ENCODE data around the gene HEBP2. TPM values are rescaled to one million over a fixed set of nuclear protein-coding genes. Genes with fewer than 3 reads are reported as not detected.

The HEBP2 gene
- total RNA-seq, 1 donor from 2014 or later = 17.4 TPM

DNA sequence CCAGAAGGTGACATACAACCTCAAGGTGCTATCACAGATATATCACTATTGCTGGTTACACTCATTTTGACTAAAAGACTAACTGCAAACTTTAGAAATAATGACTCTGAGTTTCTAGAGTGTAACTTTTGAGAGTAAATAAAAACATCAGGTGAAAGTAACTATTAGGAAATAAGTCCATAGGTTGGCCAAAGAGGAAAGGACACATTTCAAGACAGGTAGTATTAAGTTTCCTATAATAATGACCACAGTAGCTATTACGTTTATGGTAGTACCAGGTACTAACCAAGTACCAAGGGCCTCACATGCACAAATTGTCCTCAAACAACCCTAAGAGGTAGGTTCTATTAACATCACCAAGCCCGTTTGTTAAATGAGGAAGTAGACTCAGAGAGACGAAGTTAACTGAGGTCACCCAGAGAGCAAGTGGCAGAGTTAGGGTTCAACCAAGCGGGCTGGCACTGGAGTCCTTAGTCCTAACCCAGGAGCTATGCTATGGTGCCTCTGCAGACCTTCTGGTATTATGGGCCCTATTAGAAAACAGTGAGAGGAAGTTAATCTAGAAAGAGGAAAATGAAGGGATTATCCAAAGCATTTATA is 36.8 kb downstream of the HEBP2 start:
- H3K4me3 Mint-ChIP-seq = no peak overlapping the region
- peaks cover 3% of the 10 kb centered on the region for H3K27me3 Mint-ChIP-seq
- no peak overlapping the region for H3K27ac Mint-ChIP-seq
- no peaks in the 10 kb centered on the region for H3K9me3 Mint-ChIP-seq
- DNase-seq = no peak
- no peaks in the 10 kb centered on the region for H3K36me3 Mint-ChIP-seq (ENCODE audit: low read depth)
- H3K4me1 Mint-ChIP-seq = no peaks in the 10 kb centered on the region
- intact Hi-C loops (cut with micrococcal nuclease) = no loop called here

DNA sequence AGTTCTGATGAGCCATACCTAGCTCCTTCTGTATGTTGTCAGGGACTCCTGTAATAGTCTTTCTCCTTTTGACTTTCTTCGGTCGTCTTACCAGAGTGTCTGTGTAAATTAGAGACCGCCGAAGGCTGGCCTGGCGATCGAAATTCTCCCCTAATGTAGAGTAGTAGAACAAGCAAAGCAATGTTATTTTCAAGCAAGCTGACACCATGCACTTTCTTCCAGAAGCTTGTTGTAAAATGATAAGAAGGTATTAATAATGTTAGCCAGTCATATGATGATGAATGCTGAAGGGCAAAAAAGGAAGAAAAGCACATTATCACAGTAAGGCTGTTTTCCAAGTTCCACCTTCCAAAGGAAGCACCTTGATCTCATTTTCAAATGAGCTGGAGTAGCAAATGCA is 37.9 kb downstream of the HEBP2 start:
- intact Hi-C loops (cut with micrococcal nuclease) = no loop called here
- Mint-ChIP-seq H3K4me3 (no peak overlapping the region), H3K9me3 (no peaks in the 10 kb centered on the region)

DNA sequence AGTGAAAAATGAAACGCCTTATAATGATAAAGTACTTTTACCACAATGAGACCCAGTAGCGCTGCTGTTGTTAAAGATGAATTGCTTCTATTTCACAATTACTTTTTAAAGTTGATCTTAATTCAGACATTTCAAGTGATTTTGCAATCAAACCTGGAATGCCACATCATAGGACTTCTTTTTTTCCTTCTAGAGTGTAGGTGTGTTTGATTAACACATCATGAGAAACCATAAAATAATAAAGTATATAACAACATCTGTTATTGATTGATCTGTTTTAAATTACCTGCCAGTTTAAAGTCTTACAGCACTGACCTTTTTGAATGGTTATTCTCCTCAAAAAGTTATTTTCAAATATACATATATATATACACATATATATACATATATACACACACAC is 38.6 kb downstream of the HEBP2 start:
- H3K36me3 Mint-ChIP-seq (ENCODE audit: low read depth) = no peaks in the 10 kb centered on the region
- H3K27me3 Mint-ChIP-seq = peaks cover 3% of the 10 kb centered on the region
- H3K9me3 Mint-ChIP-seq = no peaks in the 10 kb centered on the region
- H3K27ac Mint-ChIP-seq = no peak overlapping the region
- no peak overlapping the region for H3K4me3 Mint-ChIP-seq
- intact Hi-C loops (cut with micrococcal nuclease) = no loop called here
- no peaks in the 10 kb centered on the region for H3K4me1 Mint-ChIP-seq
- no peak for DNase-seq

More for the DNA sequence above, 37.9 kb downstream of the HEBP2 start:
- H3K27ac Mint-ChIP-seq = no peak overlapping the region
- no peaks in the 10 kb centered on the region for H3K36me3 Mint-ChIP-seq (ENCODE audit: low read depth)
- peaks cover 3% of the 10 kb centered on the region for H3K27me3 Mint-ChIP-seq
- H3K4me1 Mint-ChIP-seq = no peaks in the 10 kb centered on the region
- no peak for DNase-seq

DNA sequence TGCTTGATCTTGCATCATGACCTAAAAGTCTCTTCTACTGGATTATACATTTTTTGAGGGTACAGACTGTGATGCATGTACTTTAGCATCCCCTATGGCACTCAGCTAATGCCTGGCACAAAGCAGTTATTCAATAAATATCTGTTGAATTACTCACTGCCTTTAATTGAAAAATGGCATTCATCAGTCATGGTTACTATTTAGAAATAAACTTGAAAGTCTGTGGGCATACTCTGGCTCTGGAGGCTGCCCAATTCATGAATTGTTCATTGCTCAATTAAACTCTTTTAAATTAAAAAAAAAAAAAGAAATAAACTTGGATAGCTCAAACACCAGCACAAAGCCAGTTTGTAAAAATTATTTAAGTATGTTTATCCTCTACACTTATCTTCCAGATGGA is 40.0 kb downstream of the HEBP2 start:
- H3K27ac Mint-ChIP-seq = no peak overlapping the region
- intact Hi-C loops (cut with micrococcal nuclease) = no loop called here
- no peak overlapping the region for H3K4me3 Mint-ChIP-seq
- H3K27me3 Mint-ChIP-seq = peaks cover 3% of the 10 kb centered on the region
- H3K36me3 Mint-ChIP-seq (ENCODE audit: low read depth) = no peaks in the 10 kb centered on the region
- DNase-seq = no peak
- H3K4me1 Mint-ChIP-seq = no peaks in the 10 kb centered on the region
- H3K9me3 Mint-ChIP-seq = no peaks in the 10 kb centered on the region

DNA sequence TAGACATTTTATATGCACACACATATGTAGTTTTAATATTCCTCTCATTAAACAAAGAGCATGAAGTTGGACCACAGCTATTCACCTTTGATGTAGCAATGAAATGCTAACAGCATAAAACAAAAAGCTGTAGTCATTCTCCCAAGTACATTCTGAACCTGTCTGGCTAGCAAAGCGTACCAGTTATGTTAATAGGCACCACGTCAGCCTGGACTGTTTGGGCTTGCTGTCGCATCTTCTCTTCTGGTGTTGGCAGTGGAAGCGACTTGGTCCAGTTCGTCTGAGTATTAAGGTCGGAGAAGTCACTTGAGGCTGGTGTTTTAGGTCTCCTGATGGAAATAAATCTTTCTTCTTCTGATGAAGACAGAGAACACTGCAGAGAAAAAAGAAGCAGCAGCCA is 42.8 kb downstream of the HEBP2 start:
- H3K9me3 Mint-ChIP-seq = no peaks in the 10 kb centered on the region
- intact Hi-C loops (cut with micrococcal nuclease) = no loop called here
- DNase-seq = no peak
- H3K27me3 Mint-ChIP-seq = no peaks in the 10 kb centered on the region
- no peaks in the 10 kb centered on the region for H3K4me1 Mint-ChIP-seq
- no peak overlapping the region for H3K4me3 Mint-ChIP-seq
- H3K36me3 Mint-ChIP-seq (ENCODE audit: low read depth) = no peaks in the 10 kb centered on the region
- no peak overlapping the region for H3K27ac Mint-ChIP-seq

DNA sequence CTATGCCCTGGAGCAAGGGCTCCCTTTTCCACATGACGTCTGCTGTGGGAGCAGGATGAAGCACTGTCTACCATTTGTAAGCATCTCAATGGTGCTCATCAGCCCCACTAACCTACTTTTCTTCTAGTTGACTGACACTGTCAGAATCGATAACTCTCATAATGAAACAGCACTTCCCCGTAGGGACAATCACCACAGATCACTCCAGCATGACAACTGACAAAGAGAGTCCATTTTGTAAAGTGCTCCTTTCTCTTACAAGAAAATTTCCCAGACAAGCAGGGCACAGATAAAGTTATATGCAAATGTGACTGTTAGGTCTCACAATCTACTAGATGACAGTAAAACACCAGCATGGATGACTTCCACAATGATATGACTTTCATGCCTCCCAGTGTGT is 46.4 kb downstream of the HEBP2 start:
- H3K27me3 Mint-ChIP-seq = no peaks in the 10 kb centered on the region
- H3K4me1 Mint-ChIP-seq = peaks cover 8% of the 10 kb centered on the region
- no peaks in the 10 kb centered on the region for H3K36me3 Mint-ChIP-seq (ENCODE audit: low read depth)
- H3K27ac Mint-ChIP-seq = no peak overlapping the region
- H3K4me3 Mint-ChIP-seq = no peak overlapping the region
- no peaks in the 10 kb centered on the region for H3K9me3 Mint-ChIP-seq
- intact Hi-C loops (cut with micrococcal nuclease) = no loop called here
- no peak for DNase-seq

DNA sequence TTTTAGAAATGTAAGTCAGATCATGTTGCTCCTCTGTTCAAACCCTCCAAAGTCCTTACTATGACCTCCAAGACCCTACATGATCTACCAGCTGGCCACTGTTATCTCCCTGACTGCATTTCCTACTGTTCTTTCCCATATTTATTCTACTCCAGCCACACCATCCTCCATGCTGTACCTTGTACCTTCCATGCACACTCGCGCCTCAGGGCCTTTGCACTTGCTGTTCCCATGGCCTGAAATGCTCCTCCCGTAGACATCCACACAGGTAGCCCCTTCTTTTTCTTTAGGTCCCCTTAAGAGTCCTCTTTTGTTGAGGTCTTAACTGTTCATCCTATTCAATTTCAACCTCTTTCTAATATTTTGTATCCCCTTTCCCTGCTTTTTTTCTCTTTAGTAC is 47.0 kb downstream of the HEBP2 start:
- H3K36me3 Mint-ChIP-seq (ENCODE audit: low read depth) = no peaks in the 10 kb centered on the region
- H3K4me1 Mint-ChIP-seq = peaks cover 13% of the 10 kb centered on the region
- DNase-seq = no peak
- intact Hi-C loops (cut with micrococcal nuclease) = no loop called here
- no peak overlapping the region for H3K27ac Mint-ChIP-seq
- H3K4me3 Mint-ChIP-seq = no peak overlapping the region
- no peaks in the 10 kb centered on the region for H3K27me3 Mint-ChIP-seq
- H3K9me3 Mint-ChIP-seq = no peaks in the 10 kb centered on the region

DNA sequence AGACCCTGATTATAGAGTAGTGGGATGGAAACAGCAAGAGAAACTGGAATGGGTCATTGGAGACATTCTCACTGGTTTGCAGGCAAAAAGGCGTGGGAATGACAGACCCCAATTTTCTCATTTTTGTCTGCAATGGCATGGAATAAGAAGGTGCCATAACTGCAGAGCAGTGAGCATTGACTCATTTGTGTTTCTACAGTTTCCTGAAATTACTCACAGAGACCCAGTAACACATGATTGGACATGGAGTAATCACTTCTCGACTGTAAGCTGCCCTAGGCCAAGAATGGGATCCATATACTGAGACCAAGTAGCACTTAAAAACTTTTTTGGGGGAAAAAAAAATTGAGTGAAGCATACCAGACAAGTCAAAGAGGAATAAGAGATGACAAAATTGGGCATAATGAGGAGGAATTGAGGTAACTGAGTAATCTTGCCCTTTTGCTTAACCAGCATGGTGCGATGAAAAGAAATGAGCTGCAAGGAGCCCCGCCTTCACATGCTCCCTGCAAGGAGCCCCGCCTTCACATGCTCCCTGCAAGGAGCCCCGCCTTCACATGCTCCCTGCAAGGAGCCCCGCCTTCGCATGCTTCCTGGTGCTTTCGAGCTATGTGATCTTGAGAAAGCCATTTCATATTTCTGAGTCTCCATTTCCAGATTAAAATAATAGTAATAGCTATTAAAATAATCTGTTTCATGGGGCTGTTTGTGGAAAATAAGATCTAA is 51.1 kb downstream of the HEBP2 start:
- Mint-ChIP-seq H3K27me3 (no peaks in the 10 kb centered on the region), H3K36me3 (ENCODE audit: low read depth) (peaks cover 2% of the 10 kb centered on the region), H3K27ac (peak overlapping the region; percentile 64), H3K9me3 (peaks cover 4% of the 10 kb centered on the region), H3K4me1 (peaks cover 24% of the 10 kb centered on the region), H3K4me3 (peak overlapping the region; percentile 60)
- peak; percentile 87 for DNase-seq
- intact Hi-C loops (cut with micrococcal nuclease) = loop anchor here (2.0 kb wide), 1 partner anchor 44 kb away; no protein-coding TSS in a partner anchor

DNA sequence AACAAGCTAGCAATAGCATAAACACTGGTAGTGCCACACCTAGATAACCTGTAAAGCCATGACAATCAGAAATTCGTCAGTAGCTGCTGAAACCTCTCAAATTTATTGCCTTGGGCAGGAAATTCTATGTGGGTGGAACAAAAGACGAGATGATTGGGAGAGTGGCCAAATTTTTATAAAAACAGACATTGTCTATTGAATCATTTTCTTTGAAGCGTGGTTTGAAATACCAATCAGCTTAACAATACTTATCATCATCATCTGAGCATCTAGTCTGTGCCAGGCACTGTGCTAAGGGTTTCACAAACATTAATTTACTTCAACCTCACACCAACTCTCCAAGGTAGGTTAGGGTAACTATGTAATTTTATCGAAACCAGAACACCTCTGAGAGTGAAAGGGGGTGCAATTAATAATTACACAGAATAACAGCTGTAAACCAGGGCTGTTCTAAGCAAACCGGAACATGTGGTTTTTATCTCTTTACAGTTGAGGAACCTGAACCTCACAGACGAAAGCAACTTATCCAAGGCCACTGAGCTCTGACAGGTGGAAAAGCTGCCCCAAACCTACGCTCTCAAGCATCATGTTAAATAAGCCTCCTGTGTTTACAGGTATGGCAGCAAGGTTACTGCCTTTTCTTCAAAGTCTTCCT is 51.9 kb downstream of the HEBP2 start:
- peak; percentile 77 for DNase-seq
- Mint-ChIP-seq H3K4me3 (peak overlapping the region; percentile 60), H3K9me3 (peaks cover 5% of the 10 kb centered on the region), H3K27ac (peak overlapping the region; percentile 64), H3K4me1 (peaks cover 24% of the 10 kb centered on the region), H3K27me3 (no peaks in the 10 kb centered on the region), H3K36me3 (ENCODE audit: low read depth) (peaks cover 2% of the 10 kb centered on the region)
- intact Hi-C loops (cut with micrococcal nuclease) = loop anchor here (2.0 kb wide), 1 partner anchor 45 kb away; no protein-coding TSS in a partner anchor

DNA sequence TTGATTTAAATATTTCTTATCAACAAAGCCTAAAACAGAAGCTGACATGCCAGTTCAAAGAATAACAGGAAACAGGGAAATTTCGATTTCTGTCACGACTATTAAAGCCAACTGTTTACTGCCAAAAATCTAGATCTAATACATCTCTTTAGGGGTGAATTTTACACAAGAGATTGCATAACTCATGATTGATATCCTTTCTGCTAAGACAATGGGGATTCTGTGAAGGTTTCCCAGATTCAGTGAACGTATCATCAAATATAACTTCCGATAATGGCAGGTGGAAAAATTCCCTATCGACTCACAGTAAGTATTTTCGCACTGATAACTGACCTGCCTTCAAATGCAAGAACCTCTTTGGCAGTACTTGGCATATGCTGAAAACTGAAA is 52.4 kb downstream of the HEBP2 start:
- intact Hi-C loops (cut with micrococcal nuclease) = no loop called here
- Mint-ChIP-seq H3K27ac (peak overlapping the region; percentile 63), H3K36me3 (ENCODE audit: low read depth) (peaks cover 2% of the 10 kb centered on the region), H3K4me1 (peaks cover 24% of the 10 kb centered on the region), H3K9me3 (peaks cover 11% of the 10 kb centered on the region), H3K4me3 (peak overlapping the region; percentile 60), H3K27me3 (no peaks in the 10 kb centered on the region)
- DNase-seq = no peak

DNA sequence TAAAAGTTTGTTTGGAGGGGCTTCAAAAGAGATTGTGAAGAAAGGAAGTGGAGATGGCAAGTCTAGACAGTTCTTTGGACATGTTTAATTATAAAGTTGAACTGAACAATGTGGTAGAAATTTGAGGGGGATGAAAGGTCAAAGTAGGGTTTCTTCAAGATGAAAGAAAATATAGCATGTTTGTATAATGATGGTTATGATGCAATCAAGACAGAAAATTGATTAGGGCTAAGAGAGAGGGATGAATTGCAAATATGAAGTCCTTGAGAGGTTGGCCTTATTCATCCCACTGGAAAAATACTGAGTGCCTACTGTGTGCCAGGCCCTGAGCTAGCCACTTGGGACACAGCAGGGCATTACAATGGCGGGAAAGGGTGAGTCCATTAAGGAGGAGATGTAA is 57.6 kb downstream of the HEBP2 start:
- Mint-ChIP-seq H3K4me3 (no peak overlapping the region), H3K27me3 (no peaks in the 10 kb centered on the region), H3K36me3 (ENCODE audit: low read depth) (peaks cover 2% of the 10 kb centered on the region), H3K4me1 (peaks cover 9% of the 10 kb centered on the region), H3K9me3 (peaks cover 14% of the 10 kb centered on the region), H3K27ac (no peak overlapping the region)
- intact Hi-C loops (cut with micrococcal nuclease) = no loop called here
- no peak for DNase-seq

DNA sequence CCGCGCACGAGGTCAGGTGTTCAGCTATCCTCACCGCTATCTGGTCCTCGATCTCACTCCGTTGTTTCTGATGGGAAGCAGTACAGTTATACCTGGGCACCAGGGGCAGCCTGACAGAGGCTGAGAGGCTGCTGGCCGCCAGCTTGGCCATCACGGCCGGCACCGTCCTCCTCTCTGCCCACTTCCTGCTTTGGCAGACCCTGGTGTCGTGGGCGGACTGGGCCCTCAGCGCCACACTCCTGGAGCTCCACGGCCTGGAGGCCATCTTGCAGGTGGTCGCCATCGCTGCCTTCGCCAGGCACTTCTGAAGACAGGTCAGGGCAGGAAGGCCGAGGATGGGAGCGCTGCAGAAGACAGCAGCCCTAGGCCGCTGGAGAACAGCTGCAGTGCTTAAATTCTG is 60.1 kb downstream of the HEBP2 start:
- DNase-seq = no peak
- intact Hi-C loops (cut with micrococcal nuclease) = no loop called here

DNA sequence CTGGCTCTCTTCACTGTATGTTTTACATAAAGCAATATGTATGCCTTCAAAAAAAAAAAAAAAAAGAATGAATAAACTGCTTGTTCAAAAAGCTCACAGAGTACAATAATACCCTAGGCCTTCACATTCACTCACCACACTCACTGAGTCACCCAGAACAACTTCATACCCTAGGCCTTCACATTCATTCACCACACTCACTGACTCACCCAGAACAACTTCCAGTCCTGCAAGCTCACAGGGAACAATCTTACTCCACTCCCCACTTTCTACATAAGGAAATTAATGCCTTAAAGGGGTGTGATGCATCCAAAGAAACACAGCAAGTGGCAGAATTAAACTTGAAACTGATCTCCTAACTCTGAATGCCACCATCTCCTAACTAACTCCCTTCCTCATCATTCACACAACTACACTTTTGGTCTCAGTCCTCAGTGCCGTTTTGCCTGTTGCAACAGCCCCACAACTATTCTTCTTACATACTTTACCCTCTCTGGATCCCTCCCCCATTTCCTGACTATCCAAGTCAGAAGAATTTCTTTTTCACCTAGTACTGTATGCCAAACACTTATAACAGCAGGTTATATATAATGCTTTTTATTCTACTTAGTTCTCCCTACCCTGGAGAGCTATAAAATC is 61.1 kb downstream of the HEBP2 start:
- Mint-ChIP-seq H3K27me3 (no peaks in the 10 kb centered on the region), H3K4me3 (no peak overlapping the region), H3K27ac (no peak overlapping the region), H3K4me1 (peaks cover 4% of the 10 kb centered on the region), H3K9me3 (peaks cover 10% of the 10 kb centered on the region), H3K36me3 (ENCODE audit: low read depth) (no peaks in the 10 kb centered on the region)
- no peak for DNase-seq
- intact Hi-C loops (cut with micrococcal nuclease) = no loop called here

More for the DNA sequence above, 60.1 kb downstream of the HEBP2 start:
- H3K4me3 Mint-ChIP-seq = no peak overlapping the region
- no peaks in the 10 kb centered on the region for H3K27me3 Mint-ChIP-seq
- H3K27ac Mint-ChIP-seq = no peak overlapping the region
- no peaks in the 10 kb centered on the region for H3K36me3 Mint-ChIP-seq (ENCODE audit: low read depth)
- peaks cover 4% of the 10 kb centered on the region for H3K4me1 Mint-ChIP-seq
- H3K9me3 Mint-ChIP-seq = peaks cover 10% of the 10 kb centered on the region

DNA sequence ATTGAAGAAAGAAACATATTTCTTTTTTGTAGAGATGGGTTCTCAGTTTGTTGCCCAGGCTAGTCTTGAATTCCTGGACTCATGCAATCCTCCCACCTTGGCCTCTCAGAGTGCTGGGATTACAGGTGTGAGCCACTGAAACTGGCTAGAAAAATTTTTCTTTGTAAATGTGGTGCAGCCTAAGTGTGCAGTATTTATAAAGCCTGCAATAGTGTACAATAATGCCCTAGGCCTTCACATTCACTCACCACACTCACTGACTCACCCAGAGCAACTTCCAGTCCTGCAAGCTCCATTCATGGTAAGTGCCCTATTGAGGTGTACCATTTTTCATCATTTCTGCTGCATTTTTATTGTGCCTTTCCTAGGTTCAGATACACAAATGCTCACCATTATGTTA is 63.9 kb downstream of the HEBP2 start:
- no peaks in the 10 kb centered on the region for H3K36me3 Mint-ChIP-seq (ENCODE audit: low read depth)
- DNase-seq = no peak
- H3K9me3 Mint-ChIP-seq = no peaks in the 10 kb centered on the region
- no peak overlapping the region for H3K27ac Mint-ChIP-seq
- intact Hi-C loops (cut with micrococcal nuclease) = no loop called here
- H3K4me1 Mint-ChIP-seq = peaks cover 4% of the 10 kb centered on the region
- no peak overlapping the region for H3K4me3 Mint-ChIP-seq
- H3K27me3 Mint-ChIP-seq = peaks cover 3% of the 10 kb centered on the region

Measured in activated CD4-positive, alpha-beta T cell treated with anti-CD3 and anti-CD28 coated beads, Interleukin-2, amount 10 ng/mL, durations not matched to agents 24 days and 14 days (primary cell).